Panc1 (cell line): Measurements from ENCODE around the gene ARHGAP8. TPM values are rescaled to one million over a fixed set of nuclear protein-coding genes. Genes with fewer than 3 reads are reported as not detected.

Experiments
- ATAC-seq: fragments of 200-7000 bp; cut with Tn5 transposase; 2 replicates; pipeline ENCODE4 v1.9.1; 2020; ENCODE audit warnings: mild to moderate bottlenecking, moderate library complexity
- BruUV-seq: library from RNA; stranded (reverse); fragments of 400-500 nt; replicated peaks from 2 replicates; lab custom pipeline; 2021; lab: Mats Ljungman, UMichigan
- CTCF ChIA-PET: fragments of 300-600 bp; sonication (Branson Sonifier 250); formaldehyde crosslinking; loops from one replicate; lab custom pipeline; 2022; ENCODE audit warnings: antibody characterized with exemption; lab: Charles Lee
- POLR2A ChIA-PET: fragments of 300-600 bp; sonication (Branson Sonifier 250); formaldehyde crosslinking; loops from one replicate; lab custom pipeline; 2022; ENCODE audit warnings: antibody characterized with exemption; lab: Charles Lee
- DNase-seq: peaks from one replicate; pipeline ENCODE4 v3.0.0-alpha.2; 2010; ENCODE audit warnings: low read depth, low spot score
- H3K27ac ChIP-seq: 2 replicates; pipeline ENCODE4 v1.5.1; 2011; ENCODE audit warnings: mild to moderate bottlenecking, low read length, inconsistent platforms
- H3K27me3 ChIP-seq: fragments of 200-500 bp; sonication (Bioruptor generic); 2 replicates; pipeline ENCODE4 v1.6.0; 2014; ENCODE audit warnings: low read length, inconsistent platforms; ENCODE audit not compliant: control insufficient read depth, insufficient read depth
- H3K36me3 ChIP-seq: fragments of 200-500 bp; sonication (Bioruptor generic); 2 replicates; pipeline ENCODE4 v1.5.1; 2014; ENCODE audit warnings: inconsistent platforms, mild to moderate bottlenecking, low read length, moderate library complexity; ENCODE audit not compliant: control insufficient read depth, insufficient read depth
- H3K4me1 ChIP-seq: 2 replicates; pipeline ENCODE4 v1.5.1; 2011; ENCODE audit warnings: inconsistent platforms, mild to moderate bottlenecking, low read length, moderate library complexity; ENCODE audit not compliant: control insufficient read depth, insufficient read depth
- H3K4me3 ChIP-seq, 2 experiments: 2 replicates each; pipeline ENCODE4 v1.5.1; 2011 to 2012; ENCODE audit warnings: low read depth in 2 of 2, low read length in 2 of 2, mild to moderate bottlenecking in 2 of 2, inconsistent platforms in 1 of 2, moderate library complexity in 1 of 2
- H3K9me3 ChIP-seq: fragments of 200-500 bp; sonication (Bioruptor generic); 2 replicates; pipeline ENCODE4 v1.5.1; 2014; ENCODE audit warnings: low read depth, mild to moderate bottlenecking, inconsistent platforms, low read length, moderate library complexity; ENCODE audit not compliant: control insufficient read depth, insufficient read depth
- CTCF ChIP-seq: fragments of 450-650 bp; IDR thresholded peaks from 2 replicates; pipeline ENCODE4 v1.5.1; 2017; ENCODE audit warnings: mild to moderate bottlenecking
- POLR2AphosphoS5 ChIP-seq: IDR thresholded peaks from 2 replicates; pipeline ENCODE4 v1.6.1; 2012; ENCODE audit warnings: mild to moderate bottlenecking, low read depth, low read length, moderate library complexity
- REST ChIP-seq, 2 experiments: IDR thresholded peaks; 2 replicates each; pipeline ENCODE4 v1.6.1; 2011 to 2012; ENCODE audit warnings: low read depth in 2 of 2, control low read depth in 1 of 2, low read length in 1 of 2, mild to moderate bottlenecking in 1 of 2, moderate library complexity in 1 of 2; ENCODE audit not compliant: insufficient read depth in 1 of 2
- SIN3A ChIP-seq: IDR thresholded peaks from 2 replicates; pipeline ENCODE4 v1.6.1; 2012; ENCODE audit warnings: low read depth, mild to moderate bottlenecking, low read length, moderate library complexity, borderline replicate concordance; ENCODE audit not compliant: insufficient read depth
- TCF7L2 ChIP-seq: IDR thresholded peaks from 2 replicates; pipeline ENCODE4 v1.6.1; 2011; ENCODE audit warnings: mild to moderate bottlenecking, low read depth, low read length, inconsistent platforms
- in situ Hi-C: cut with HindIII; loops from 2 replicates; pipeline ENCODE4 v1.10.0; 2016; ENCODE audit warnings: low sequenced_read_pairs, low pct_unique_long_range_greater_than_20kb
- intact Hi-C: fragments of 100-400 bp; cut with micrococcal nuclease; formaldehyde crosslinking; loops from one replicate; pipeline ENCODE4 v1.10.0; 2022; ENCODE audit not compliant: unreplicated experiment
- total RNA-seq: library from RNA; stranded (reverse); gene quantifications from one replicate; pipeline ENCODE4 v1.2.1, GENCODE V29; 2021; ENCODE audit not compliant: unreplicated experiment

The ARHGAP8 gene
- total RNA-seq, 1 experiment from 2014 or later, result 9.2 TPM

- H3K27me3 ChIP-seq, result no peaks in the 10 kb centered on the region
- H3K9me3 ChIP-seq, result peaks cover 1% of the 10 kb centered on the region; the same call in 1 of the 2 replicates
- CTCF ChIA-PET, result no interaction called here
- no peak overlapping the region for H3K4me3 ChIP-seq
- no peak for ATAC-seq
- no TSS peak for BruUV-seq
- in situ Hi-C loops, result no loop called here
- intact Hi-C loops, result no loop called here
- H3K4me1 ChIP-seq, result no peaks in the 10 kb centered on the region
- POLR2A ChIA-PET, result no interaction called here
- no peak for TF ChIP-seq REST (IDR thresholded peaks at IDR 0.05; ENCODE audit: insufficient read depth in 1 of 2, low read depth in 2 of 2, low read length in 1 of 2)
- no peak for TF ChIP-seq CTCF
- no peak for TF ChIP-seq POLR2AphosphoS5
- TF ChIP-seq SIN3A, result no peak
- H3K27ac ChIP-seq, result no peak overlapping the region
- no peak for DNase-seq
- no peaks in the 10 kb centered on the region for H3K36me3 ChIP-seq
Observed at GRCh38 chr22:44839721-44840120, 87.3 kb downstream of the ARHGAP8 start.

- CTCF ChIA-PET, result no interaction called here
- in situ Hi-C loops, result no loop called here
Observed at GRCh38 chr22:44840611-44841322, 88.4 kb downstream of the ARHGAP8 start.

More at GRCh38 chr22:44840611-44841322, 88.4 kb downstream of the ARHGAP8 start:
- TF ChIP-seq CTCF (no peak), REST (IDR thresholded peaks at IDR 0.05; ENCODE audit: insufficient read depth in 1 of 2, low read depth in 2 of 2, low read length in 1 of 2) (no peak), POLR2AphosphoS5 (no peak), TCF7L2 (no peak), SIN3A (no peak)
- no peak for ATAC-seq
- Histone ChIP-seq H3K36me3 (no peaks in the 10 kb centered on the region), H3K27me3 (no peaks in the 10 kb centered on the region), H3K4me1 (no peaks in the 10 kb centered on the region), H3K9me3 (no peaks in the 10 kb centered on the region), H3K27ac (no peak overlapping the region), H3K4me3 (no peak overlapping the region)
- intact Hi-C loops, result no loop called here
- no TSS peak for BruUV-seq
- DNase-seq, result no peak
- POLR2A ChIA-PET, result no interaction called here
